ELF-1 (cell line): Measurements from ENCODE around the gene LOXL4.

Source experiments
- DNase-seq: peaks from one replicate; pipeline ENCODE4 v3.0.0-alpha.2; 2016; ENCODE audit warnings: low read depth, low spot score

Gene LOXL4

GRCh38 chr10:98295401-98295811 lies 27.4 kb upstream of the LOXL4 start:
- DNase-seq = no peak

DNA sequence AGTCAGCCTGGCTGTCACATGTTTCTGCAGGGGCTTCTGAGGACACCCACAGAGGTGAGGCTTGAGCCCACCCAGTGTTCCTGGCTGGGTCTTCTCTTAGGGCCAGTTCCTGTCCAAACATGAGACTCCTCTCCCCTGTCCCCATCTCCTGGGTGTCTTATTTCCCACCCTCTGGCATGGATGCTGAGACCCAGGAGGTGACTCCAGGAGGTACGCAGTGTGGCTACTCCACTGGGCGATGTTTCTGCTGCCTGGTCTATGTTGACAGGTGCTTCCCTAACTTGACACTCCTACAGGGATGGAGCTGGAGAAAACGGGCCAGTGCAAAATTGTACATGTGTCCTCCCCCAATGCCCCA lies 26.3 kb upstream of the LOXL4 start:
- DNase-seq = no peak

- no peak for DNase-seq
Observed at GRCh38 chr10:98293550-98294269, 25.7 kb upstream of the LOXL4 start.

DNA sequence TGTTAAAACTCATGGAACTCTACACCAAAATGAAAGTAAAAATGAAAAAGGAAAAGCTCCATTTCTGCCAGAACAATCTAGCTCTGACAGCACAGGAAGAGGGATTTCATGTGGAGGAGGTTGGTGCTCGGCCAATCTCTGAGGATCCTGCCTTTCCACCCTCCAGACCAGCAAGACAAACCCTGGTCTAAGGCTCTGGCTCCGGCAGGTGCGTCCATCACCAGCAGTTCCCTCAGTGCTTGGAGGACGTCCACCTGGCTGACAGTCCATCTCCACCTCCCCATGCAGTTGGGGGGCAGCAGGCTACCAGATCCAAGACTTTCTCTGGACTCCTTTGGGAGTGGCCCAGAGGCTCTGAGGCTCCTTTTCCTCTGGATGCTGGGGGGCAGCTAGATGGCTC lies 25.0 kb upstream of the LOXL4 start:
- no peak for DNase-seq

- peak; percentile 24 for DNase-seq
Observed at GRCh38 chr10:98289802-98290209, 21.8 kb upstream of the LOXL4 start.

- no peak for DNase-seq
Observed at GRCh38 chr10:98287321-98287720, 19.3 kb upstream of the LOXL4 start.

- DNase-seq = no peak
Observed at GRCh38 chr10:98286419-98286818, 18.4 kb upstream of the LOXL4 start.

DNA sequence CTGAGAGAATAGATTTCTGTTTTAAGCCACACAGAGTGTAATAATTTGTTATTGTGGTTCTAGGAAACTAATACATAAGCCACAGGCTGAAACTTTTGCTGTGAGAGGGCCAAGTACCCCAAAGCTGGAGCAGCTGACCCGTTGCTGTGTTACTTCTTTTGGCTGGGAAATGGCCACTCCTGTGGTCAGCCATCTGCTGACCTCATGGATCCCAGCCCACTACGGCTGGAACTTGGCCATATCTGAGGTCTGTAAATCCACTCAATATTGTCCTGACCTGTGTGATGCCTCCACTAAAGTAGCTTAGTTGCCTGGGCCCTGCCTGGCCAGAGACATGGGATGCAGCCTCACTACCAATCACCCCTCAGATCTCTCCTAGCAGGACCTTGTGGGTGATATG lies 17.4 kb upstream of the LOXL4 start:
- DNase-seq = no peak

DNA sequence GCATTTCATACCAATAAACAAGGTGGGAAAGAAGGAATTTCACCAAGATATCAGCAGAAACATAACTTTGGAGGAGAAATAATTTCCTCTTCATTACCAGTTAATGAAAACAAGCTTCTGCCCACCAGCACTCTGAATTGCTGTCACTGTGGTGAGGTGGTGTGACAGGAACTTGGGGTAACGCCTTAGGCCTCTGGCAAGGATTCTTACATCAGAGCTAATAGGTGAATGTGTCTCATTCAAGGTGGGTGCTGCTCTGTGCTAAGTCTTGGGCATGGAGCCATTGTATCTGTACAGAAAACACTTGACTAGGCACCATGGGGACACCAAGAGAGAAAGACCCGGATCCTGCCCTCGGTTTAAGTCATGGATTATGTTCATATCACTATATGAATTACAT lies 8.3 kb upstream of the LOXL4 start:
- no peak for DNase-seq

GRCh38 chr10:98274562-98274961 lies 6.6 kb upstream of the LOXL4 start:
- no peak for DNase-seq

DNA sequence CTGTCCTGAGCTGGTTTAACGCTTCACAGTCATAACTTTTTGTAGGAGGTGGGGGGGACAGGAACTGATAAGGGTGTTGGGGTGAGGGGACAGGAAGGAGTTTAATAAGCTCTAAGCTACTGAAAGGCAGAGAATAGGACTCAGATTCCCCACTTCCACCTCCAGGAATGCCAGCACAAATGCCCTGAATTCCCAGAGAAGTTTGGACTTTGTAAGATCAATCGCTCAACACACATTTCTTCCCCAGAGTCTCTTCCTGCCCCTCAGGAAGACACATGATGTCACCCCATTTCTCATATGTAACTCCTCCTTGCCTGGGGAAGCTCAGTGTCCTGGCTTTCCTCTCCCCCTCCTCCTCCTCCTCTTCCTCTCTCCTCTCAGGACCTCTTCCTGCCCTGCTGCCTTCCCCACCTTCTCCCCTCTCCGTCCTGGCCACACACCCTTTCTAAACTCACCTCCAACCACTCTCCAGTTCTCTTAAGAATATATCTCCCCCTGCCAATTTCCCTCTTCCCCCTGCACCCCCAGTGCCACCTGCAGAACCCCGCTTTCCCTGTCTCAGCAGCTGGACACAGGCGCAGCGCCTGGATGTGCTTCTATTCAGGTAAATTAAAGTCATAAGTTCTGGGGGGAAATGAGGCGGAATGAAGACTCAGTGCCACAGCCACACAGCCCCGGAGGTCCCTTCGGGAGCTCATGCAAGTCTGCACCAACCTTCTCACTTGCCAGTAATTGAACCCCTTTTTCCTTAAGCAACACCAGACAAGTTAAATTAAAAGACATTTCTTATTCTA lies 5.3 kb upstream of the LOXL4 start:
- DNase-seq = no peak

DNA sequence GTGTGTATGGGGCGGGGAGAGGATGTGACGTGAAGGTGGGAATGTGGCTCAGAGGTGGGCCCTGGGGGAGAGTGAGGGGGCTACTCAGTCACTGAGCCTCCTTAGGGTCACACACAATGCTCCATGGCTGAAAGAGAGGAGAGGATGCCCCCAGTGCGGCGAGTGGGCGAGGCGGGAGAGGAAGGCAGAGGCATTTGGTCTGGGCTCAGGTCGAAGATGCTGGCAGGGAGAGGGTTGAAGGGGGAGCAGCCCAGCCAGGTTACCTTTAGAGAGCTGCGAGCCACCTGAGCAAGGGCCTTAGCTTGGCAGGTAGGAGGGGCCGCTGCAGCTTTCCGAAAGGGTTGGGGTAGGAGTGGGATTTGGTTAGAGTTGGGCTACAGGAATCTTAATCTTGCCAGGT lies 4.7 kb upstream of the LOXL4 start:
- DNase-seq = no peak

GRCh38 chr10:98272245-98272644 lies 4.3 kb upstream of the LOXL4 start:
- no peak for DNase-seq

DNA sequence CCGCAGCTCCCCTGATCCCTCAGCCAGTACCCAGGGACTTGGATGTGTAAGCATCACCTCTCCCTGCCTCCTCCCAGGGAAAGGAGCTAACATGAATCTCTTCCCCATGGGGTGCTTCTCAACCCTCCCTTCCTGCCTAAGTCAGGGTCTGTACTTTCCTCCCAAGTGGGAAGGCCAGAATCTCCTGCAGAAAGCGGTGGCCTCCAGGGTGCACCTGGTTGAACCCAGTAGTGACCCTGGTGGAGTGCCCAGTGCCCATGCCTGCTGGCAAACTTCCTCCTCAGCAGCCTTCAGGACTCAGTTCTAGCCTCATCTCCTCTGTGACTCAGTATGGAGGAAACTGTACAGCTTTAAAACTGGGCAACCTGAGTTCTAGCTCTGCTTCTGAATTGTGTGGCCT lies 2.8 kb upstream of the LOXL4 start:
- DNase-seq = no peak

DNA sequence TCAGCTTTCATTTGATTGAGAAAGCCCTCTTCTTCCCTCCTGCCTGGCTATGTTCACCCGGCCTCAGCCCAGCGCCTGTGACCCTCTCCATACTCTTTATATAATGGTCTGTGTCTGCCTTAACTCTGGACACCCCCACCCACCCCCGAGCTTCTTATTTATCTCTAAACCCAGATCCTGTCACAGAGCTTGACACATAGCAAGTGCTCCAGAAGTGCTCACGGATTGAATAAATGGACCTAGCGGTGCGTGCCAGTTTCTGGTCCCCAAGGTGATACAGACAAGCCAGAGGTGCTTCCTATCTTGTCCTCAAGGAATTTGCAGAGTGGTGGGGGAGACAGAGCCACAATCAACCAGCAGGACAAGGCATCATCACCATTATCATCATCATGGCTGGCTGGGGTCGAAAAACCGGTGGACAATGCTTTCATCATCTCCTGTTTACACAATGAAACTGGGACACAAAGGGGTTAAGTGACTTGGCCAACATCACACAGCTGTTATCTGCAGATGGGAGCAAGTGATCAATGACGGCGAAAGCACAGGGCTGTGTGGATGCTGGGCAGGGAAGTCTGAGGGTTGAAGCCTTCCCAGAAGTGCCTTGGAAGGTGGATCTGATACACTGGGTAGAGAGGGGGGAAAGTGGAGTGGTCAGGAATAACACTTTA lies 2.2 kb upstream of the LOXL4 start:
- DNase-seq = no peak

GRCh38 chr10:98269435-98269912 lies 1.5 kb upstream of the LOXL4 start:
- peak; percentile 87 for DNase-seq

DNA sequence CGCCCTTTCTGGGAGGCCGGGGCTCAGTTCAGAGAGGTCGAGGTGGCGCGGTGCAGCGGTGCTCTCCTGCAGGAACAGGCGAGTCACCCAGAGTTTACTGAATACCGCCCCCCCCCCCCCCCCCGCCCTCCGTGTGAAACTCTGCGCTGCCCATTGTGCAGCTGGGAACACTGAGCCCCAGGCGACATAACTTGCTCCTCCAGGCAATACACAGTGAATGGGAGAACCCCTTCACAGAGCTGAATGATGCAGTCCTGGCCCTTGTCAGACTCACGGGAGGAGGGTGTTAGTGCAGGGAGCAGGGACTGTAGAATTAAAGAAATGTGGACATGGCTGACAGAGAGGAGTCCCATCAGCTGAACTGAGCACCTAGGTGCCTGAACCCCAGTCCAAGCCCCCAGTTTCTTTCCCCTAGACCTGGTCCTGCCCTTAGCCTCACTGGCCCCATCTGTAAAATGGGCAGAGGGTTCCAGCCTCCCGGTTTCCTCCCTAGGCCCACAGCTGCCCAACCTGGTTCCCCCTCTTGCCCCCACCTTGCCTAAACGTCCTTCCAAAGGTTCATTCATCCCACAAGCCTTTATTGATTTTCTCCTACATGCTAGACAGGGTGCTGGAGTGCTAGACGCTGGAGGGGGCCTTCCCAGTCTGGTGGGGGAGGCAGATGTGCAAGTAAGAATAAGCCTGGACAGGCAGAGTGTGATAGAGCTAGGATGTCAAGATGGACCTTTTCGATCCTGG lies 869 bp upstream of the LOXL4 start:
- no peak for DNase-seq

DNA sequence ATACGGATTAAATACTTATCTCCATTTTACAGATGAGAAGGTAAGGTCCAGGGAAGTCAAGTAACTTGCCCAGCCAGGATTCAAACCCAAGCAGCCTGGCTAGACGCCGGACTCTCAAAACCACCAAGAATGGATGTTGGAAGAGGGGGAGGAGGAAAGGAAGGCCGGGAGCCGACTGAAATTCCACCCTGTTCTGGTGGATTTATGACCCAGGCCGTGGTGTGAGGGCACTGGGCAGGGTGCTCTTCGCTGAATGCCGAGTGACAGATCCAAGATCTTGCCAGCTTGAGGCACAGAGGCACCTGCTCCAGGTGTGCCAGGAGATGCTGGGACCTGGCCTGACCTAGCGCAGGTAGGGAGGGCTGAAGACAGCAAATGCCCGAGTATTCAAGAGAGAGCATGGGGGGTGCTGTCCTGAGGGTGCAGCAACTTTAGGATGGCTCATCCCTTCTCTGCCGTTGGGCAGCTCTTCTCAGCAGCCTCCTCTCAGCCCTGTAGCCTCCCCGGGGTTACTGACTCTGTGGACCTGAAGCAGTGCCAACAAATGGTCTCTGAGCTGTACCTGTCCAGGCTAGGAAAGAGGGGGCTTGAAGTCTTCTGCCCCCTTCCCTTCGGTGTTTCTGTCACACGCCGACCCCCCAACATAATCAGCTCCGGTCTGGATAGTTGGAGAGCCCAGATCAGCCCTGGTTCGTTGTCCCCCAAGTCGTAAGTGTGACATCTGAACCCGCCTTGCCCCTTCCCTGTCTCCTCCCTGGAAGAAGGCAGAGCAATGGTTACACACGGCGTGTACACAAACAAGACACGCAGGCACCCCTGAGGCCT lies 713 bp downstream of the LOXL4 start:
- no peak for DNase-seq

- no peak for DNase-seq
Observed at GRCh38 chr10:98266647-98267046, 1.3 kb downstream of the LOXL4 start.

- no peak for DNase-seq
Observed at GRCh38 chr10:98265403-98266378, 2.3 kb downstream of the LOXL4 start.
